Liver (tissue), 9 donors: ENCODE results near the gene NCK2. TPM values are rescaled to one million over a fixed set of nuclear protein-coding genes. Genes with fewer than 3 reads are reported as not detected.

Experiments used
- DNase-seq: peaks from one replicate; pipeline ENCODE4 v3.0.0-alpha.2; 2017; ENCODE audit warnings: low spot score
- H3K27ac ChIP-seq, 2 donors: one replicate each; pipeline ENCODE4 v1.7.0; 2013; ENCODE audit warnings: inconsistent platforms in 2 of 2, low read length in 2 of 2, control low read depth in 1 of 2, low read depth in 1 of 2, mild to moderate bottlenecking in 1 of 2
- H3K27me3 ChIP-seq, 4 donors: one replicate each; pipeline versions ENCODE4 v1.6.1 to v1.7.0; 2013; ENCODE audit warnings: low read length in 3 of 4, inconsistent platforms in 1 of 4, mild to moderate bottlenecking in 1 of 4, moderate library complexity in 1 of 4; ENCODE audit not compliant: control insufficient read depth in 4 of 4, insufficient read depth in 4 of 4
- H3K36me3 ChIP-seq, 4 donors: one replicate each; pipeline versions ENCODE4 v1.6.1 to v1.7.0; 2013; ENCODE audit warnings: low read length in 3 of 4, mild to moderate bottlenecking in 3 of 4, low read depth in 1 of 4, moderate library complexity in 1 of 4; ENCODE audit not compliant: control insufficient read depth in 4 of 4, insufficient read depth in 3 of 4
- H3K4me1 ChIP-seq, 4 donors: one replicate each; pipeline versions ENCODE4 v1.6.1 to v1.7.0; 2013; ENCODE audit warnings: low read length in 3 of 4, mild to moderate bottlenecking in 3 of 4, moderate library complexity in 1 of 4; ENCODE audit not compliant: control insufficient read depth in 4 of 4, insufficient read depth in 4 of 4
- H3K4me3 ChIP-seq, 3 donors: one replicate each; pipeline versions ENCODE4 v1.6.1 to v1.7.0; 2013; ENCODE audit warnings: low read length in 3 of 3, control low read depth in 1 of 3, low read depth in 1 of 3, mild to moderate bottlenecking in 1 of 3
- H3K9ac ChIP-seq, 2 donors: one replicate each; pipeline ENCODE4 v1.7.0; 2013; ENCODE audit warnings: low read length in 2 of 2, mild to moderate bottlenecking in 2 of 2, moderate library complexity in 2 of 2, control low read depth in 1 of 2, low read depth in 1 of 2
- H3K9me3 ChIP-seq, 4 donors: one replicate each; pipeline versions ENCODE4 v1.6.1 to v1.7.0; 2013; ENCODE audit warnings: low read length in 3 of 4; ENCODE audit not compliant: control insufficient read depth in 4 of 4
- CTCF ChIP-seq: fragments of 150-350 bp; IDR thresholded peaks from 2 replicates; pipeline ENCODE4 v1.5.1; 2017; ENCODE audit warnings: improper control_type of control experiment, low read depth, low read length; ENCODE audit not compliant: missing input control
- EGR1 ChIP-seq, 2 donors: IDR thresholded peaks; 2 replicates each; pipeline ENCODE4 v1.6.1; 2016 to 2018; ENCODE audit warnings: antibody characterized with exemption in 2 of 2, low read depth in 2 of 2
- FOXA1 ChIP-seq: IDR thresholded peaks from 2 replicates; pipeline ENCODE4 v1.6.1; 2016; ENCODE audit warnings: antibody characterized with exemption
- FOXA2 ChIP-seq: IDR thresholded peaks from 2 replicates; pipeline ENCODE4 v1.6.1; 2016; ENCODE audit warnings: antibody characterized with exemption
- GABPA ChIP-seq, 2 donors: IDR thresholded peaks in 1 of 2; conservative IDR thresholded peaks in 1 of 2; 2 replicates each; pipeline ENCODE4 v1.6.1; 2016; ENCODE audit warnings: antibody characterized with exemption in 2 of 2, mild to moderate bottlenecking in 1 of 2, moderate library complexity in 1 of 2
- HNF4G ChIP-seq: IDR thresholded peaks from 2 replicates; pipeline ENCODE4 v1.6.1; 2016; ENCODE audit warnings: antibody characterized with exemption
- JUND ChIP-seq, 2 donors: IDR thresholded peaks; 2 replicates each; pipeline ENCODE4 v1.6.1; 2016; ENCODE audit warnings: antibody characterized with exemption in 2 of 2
- NR2F2 ChIP-seq: IDR thresholded peaks from 2 replicates; pipeline ENCODE4 v1.6.1; 2016; ENCODE audit warnings: antibody characterized with exemption
- REST ChIP-seq: IDR thresholded peaks from 2 replicates; pipeline ENCODE4 v1.6.1; 2016; ENCODE audit warnings: antibody characterized with exemption, mild to moderate bottlenecking
- RXRA ChIP-seq, 2 donors: IDR thresholded peaks; 2 replicates each; pipeline ENCODE4 v1.6.1; 2017 to 2018; ENCODE audit warnings: antibody characterized with exemption in 2 of 2, mild to moderate bottlenecking in 1 of 2
- TAF1 ChIP-seq: conservative IDR thresholded peaks from 2 replicates; pipeline ENCODE4 v1.6.1; 2016; ENCODE audit warnings: antibody characterized with exemption, mild to moderate bottlenecking
- YY1 ChIP-seq: IDR thresholded peaks from 2 replicates; pipeline ENCODE4 v1.6.1; 2016; ENCODE audit warnings: antibody characterized with exemption, mild to moderate bottlenecking
- WGBS: extraction: QIAGEN DNeasy Blood & Tissue Kit; methylation state at CpG from one replicate; pipeline ENCODE4 v1.1.7; 2013; 5-methylcytosine and 5-hydroxymethylcytosine counted together
- polyA plus RNA-seq, 2 donors: library from polyadenylated mRNA; stranded (reverse) in 1 of 2; unstranded in 1 of 2; fragments of 200-250 nt in 1 of 2; fragments of >200 nt in 1 of 2; fragmentation: Nextera tagmentation in 1 of 2; extraction: Ambion mirVana in 1 of 2; gene quantifications; one replicate each; pipeline versions ENCODE4 v1.2.1 to v1.2.3, GENCODE V29; 2013 to 2015
- total RNA-seq, 2 donors: library from RNA; depleted of rRNA; stranded (reverse); fragments of >200 nt; gene quantifications; one replicate each; pipeline ENCODE4 v1.2.3, GENCODE V29; 2014
- donor health status: healthy.
- donor health status: healthy.
- donor health status: healthy.
- donor health status: healthy.
- donor health status: healthy.

NCK2 gene
- total and polyA plus RNA-seq, 4 donors: 3.4 to 15.0 (median 10.7) TPM

- TF ChIP-seq YY1 (no peak), JUND (IDR thresholded peaks at IDR 0.05) (no peak), REST (no peak), CTCF (no peak), FOXA1 (no peak), HNF4G (no peak), FOXA2 (no peak), EGR1 (IDR thresholded peaks at IDR 0.05; ENCODE audit: low read depth in 2 of 2) (no peak), NR2F2 (no peak), RXRA (IDR thresholded peaks at IDR 0.05) (no peak), GABPA (IDR thresholded peaks at IDR 0.05 in 1 of 2, conservative IDR thresholded peaks at IDR 0.05 in 1 of 2) (no peak), TAF1 (no peak)
Measured at GRCh38 chr2:105712981-105713596, 31.6 kb upstream of the NCK2 start.

GRCh38 chr2:105714141-105714540 lies 30.6 kb upstream of the NCK2 start:
- no peak overlapping the region for H3K4me3 ChIP-seq
- peaks cover 0 to 20% (median 3%) of the 10 kb centered on the region in 4 donors for H3K27me3 ChIP-seq
- no peaks in the 10 kb centered on the region for H3K9me3 ChIP-seq
- no peak overlapping the region for H3K27ac ChIP-seq
- no peak for DNase-seq
- H3K36me3 ChIP-seq: no peaks in the 10 kb centered on the region
- TF ChIP-seq HNF4G: no peak
- TF ChIP-seq JUND (IDR thresholded peaks at IDR 0.05): no peak
- no peak for TF ChIP-seq REST
- WGBS: 69% methylated on average over 6 of the region's 6 CpGs
- no peak overlapping the region for H3K9ac ChIP-seq
- H3K4me1 ChIP-seq: peaks cover 0 to 10% (median 3%) of the 10 kb centered on the region in 4 donors

More at GRCh38 chr2:105712981-105713596, 31.6 kb upstream of the NCK2 start:
- WGBS: 67% methylated on average over 6 of the region's 6 CpGs
- Histone ChIP-seq H3K4me3 (no peak overlapping the region), H3K4me1 (peaks cover 0 to 10% (median 3%) of the 10 kb centered on the region in 4 donors), H3K36me3 (no peaks in the 10 kb centered on the region), H3K9me3 (no peaks in the 10 kb centered on the region), H3K27me3 (peaks cover 0 to 18% (median 3%) of the 10 kb centered on the region in 4 donors), H3K27ac (no peak overlapping the region), H3K9ac (no peak overlapping the region)
- DNase-seq: no peak
